GM10248 (cell line): ENCODE measurements around the gene MT1A.

Experiments used
- CTCF ChIA-PET: fragments of 300-600 bp; sonication (Branson Sonifier 250); formaldehyde crosslinking; extraction: SDS; loops from one replicate; lab custom pipeline; 2021; ENCODE audit warnings: antibody characterized with exemption; lab: Yijun Ruan, JAX
- POLR2A ChIA-PET: fragments of 350-650 bp; sonication (Branson Sonifier 250); formaldehyde crosslinking; extraction: SDS; loops from one replicate; lab custom pipeline; 2020; ENCODE audit warnings: antibody characterized with exemption; lab: Yijun Ruan, JAX
- DNase-seq: peaks from one replicate; pipeline ENCODE4 v3.0.0; 2012; ENCODE audit errors: extremely low spot score
- TF ChIP-seq, protein P1 (sequence below): IDR thresholded peaks from 2 replicates; pipeline ENCODE4 v1.5.1; 2012; ENCODE audit warnings: mild to moderate bottlenecking, low read depth; ENCODE audit errors: extremely low read depth, missing control alignments, control extremely low read depth

The MT1A gene

DNA sequence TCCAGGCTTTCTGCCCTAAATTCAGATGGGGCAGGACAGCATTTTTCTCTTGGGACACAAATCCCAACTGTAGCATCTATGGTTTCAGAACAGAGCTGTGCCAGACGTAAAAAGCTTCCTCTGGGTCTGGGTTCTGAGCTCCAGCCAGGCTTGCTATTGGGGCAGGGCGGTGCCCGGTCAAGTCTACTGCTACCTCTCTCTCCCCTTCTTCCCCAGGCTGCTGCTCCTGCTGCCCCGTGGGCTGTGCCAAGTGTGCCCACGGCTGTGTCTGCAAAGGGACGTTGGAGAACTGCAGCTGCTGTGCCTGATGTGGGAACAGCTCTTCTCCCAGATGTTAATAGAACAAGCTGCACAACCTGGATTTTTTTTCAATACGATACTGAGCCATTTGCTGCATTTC lies 4.9 kb upstream of the MT1A start:
- CTCF ChIA-PET = no interaction called here
- POLR2A ChIA-PET = no interaction called here

DNA sequence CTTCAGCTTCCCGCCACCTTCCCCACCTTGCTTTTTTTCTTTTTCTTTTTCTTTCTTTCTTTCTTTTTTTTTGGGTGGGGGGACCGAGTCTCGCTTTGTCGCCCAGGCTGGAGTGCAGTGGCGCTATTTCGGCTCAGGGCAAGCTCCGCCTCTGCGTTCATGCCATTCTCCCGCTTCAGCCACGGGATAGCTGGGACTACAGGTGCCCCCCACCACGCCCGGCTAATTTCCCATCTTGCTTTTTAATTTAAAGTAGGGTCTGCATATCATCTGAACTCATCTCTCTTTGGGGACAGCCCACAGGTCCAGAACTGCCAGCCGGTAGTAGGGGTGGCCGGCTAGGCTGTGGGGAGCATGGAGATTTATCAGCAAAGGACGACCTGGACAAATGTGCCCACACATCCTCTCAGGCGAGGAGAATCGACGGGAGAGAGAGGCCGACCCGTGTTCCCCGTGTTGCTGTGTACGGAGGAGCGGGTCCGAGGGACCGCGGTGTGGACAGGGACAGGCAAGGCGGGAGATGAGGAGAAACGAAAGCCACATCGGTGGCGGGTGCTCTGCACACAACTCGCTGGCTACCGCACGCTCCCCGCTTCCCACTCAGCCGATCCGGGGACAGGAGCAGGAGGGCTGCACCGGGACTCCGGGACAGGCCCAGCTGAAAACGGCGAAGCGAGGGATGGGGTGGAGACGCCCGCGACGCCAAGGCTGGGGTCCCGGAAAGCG lies 3.6 kb upstream of the MT1A start:
- TF ChIP-seq, protein P1, sequence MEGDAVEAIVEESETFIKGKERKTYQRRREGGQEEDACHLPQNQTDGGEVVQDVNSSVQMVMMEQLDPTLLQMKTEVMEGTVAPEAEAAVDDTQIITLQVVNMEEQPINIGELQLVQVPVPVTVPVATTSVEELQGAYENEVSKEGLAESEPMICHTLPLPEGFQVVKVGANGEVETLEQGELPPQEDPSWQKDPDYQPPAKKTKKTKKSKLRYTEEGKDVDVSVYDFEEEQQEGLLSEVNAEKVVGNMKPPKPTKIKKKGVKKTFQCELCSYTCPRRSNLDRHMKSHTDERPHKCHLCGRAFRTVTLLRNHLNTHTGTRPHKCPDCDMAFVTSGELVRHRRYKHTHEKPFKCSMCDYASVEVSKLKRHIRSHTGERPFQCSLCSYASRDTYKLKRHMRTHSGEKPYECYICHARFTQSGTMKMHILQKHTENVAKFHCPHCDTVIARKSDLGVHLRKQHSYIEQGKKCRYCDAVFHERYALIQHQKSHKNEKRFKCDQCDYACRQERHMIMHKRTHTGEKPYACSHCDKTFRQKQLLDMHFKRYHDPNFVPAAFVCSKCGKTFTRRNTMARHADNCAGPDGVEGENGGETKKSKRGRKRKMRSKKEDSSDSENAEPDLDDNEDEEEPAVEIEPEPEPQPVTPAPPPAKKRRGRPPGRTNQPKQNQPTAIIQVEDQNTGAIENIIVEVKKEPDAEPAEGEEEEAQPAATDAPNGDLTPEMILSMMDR = no peak
- CTCF ChIA-PET = no interaction called here
- DNase-seq = no peak
- POLR2A ChIA-PET = no interaction called here

More for the DNA sequence above, 4.9 kb upstream of the MT1A start:
- DNase-seq = no peak
- TF ChIP-seq, protein P1 = no peak

DNA sequence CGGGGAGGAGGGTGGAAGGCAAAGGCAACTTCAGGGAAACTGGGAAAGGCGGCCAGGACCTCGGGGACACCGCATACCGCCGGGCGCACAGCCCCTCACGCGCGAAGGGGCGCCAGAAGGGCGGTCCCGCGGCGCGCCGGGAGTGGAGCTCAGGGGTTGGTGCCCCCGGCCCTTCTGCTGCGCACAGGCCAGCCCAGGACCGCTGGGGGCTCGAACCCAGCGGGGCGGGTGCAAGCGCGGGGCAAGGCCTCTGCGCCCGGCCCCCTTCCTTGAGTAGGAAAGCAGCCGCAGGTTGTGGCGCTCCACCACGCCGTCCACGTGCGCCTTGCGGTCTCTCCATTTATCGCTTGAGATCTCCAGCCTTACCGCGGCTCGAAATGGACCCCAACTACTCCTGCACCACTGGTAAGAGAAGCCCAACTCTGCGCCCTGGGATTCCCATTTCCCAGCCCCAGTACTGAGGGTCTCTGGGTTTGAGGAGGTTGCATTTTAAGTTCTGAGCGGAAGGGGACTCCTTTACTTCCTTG lies 3.0 kb upstream of the MT1A start:
- DNase-seq = no peak
- ChIA-PET CTCF (no interaction called here), POLR2A (no interaction called here)
- TF ChIP-seq, protein P1 = no peak

- POLR2A ChIA-PET = no interaction called here
- CTCF ChIA-PET = no interaction called here
- no peak for DNase-seq
- TF ChIP-seq, protein P1 = no peak
Measured at GRCh38 chr16:56636616-56637413, 1.7 kb upstream of the MT1A start.

GRCh38 chr16:56639045-56639444 lies 579 bp downstream of the MT1A start:
- TF ChIP-seq, protein P1 = no peak
- ChIA-PET POLR2A (interaction anchor here (0.6 kb wide), 1 partner anchor 63 kb away, joined by 3 read pairs; no protein-coding TSS in a partner anchor), CTCF (interaction anchor here (1.5 kb wide), 1 partner anchor 63 kb away, joined by 3 read pairs; no protein-coding TSS in a partner anchor)
- DNase-seq = no peak

- ChIA-PET POLR2A (no interaction called here), CTCF (interaction anchor here (1.5 kb wide), 1 partner anchor 62 kb away, joined by 3 read pairs; no protein-coding TSS in a partner anchor)
Measured at GRCh38 chr16:56640076-56640475, 1.6 kb downstream of the MT1A start.

More at GRCh38 chr16:56640076-56640475, 1.6 kb downstream of the MT1A start:
- TF ChIP-seq, protein P1 = no peak
- no peak for DNase-seq
